Gastroesophageal sphincter (tissue), 4 donors: ENCODE results near the gene MYH11. TPM values are rescaled to one million over a fixed set of nuclear protein-coding genes. Genes with fewer than 3 reads are reported as not detected.

Experiments used
- ATAC-seq: fragments of 150-250 bp; one replicate; pipeline ENCODE4 v1.9.1; 2016; ENCODE audit warnings: mild to moderate bottlenecking, moderate library complexity
- H3K27ac ChIP-seq, 4 donors: fragments of 200-600 bp; sonication (generic) in 3 of 4; 1 replicate in 3 of 4; 2 replicates in 1 of 4; pipeline ENCODE4 v1.5.1; 2016 to 2019
- H3K27me3 ChIP-seq: fragments of 200-600 bp; sonication (generic); one replicate; pipeline ENCODE4 v1.5.1; 2019
- H3K36me3 ChIP-seq, 2 donors: fragments of 200-600 bp; sonication (generic); one replicate each; pipeline ENCODE4 v1.5.1; 2019; ENCODE audit warnings: control low read depth in 1 of 2
- H3K4me1 ChIP-seq, 3 donors: fragments of 200-600 bp; sonication (generic); 1 replicate in 2 of 3; 2 replicates in 1 of 3; pipeline ENCODE4 v1.5.1; 2016 to 2019; ENCODE audit warnings: control low read depth in 2 of 3
- H3K4me3 ChIP-seq, 2 donors: fragments of 200-600 bp; sonication (generic); one replicate each; pipeline ENCODE4 v1.5.1; 2019; ENCODE audit warnings: mild to moderate bottlenecking in 1 of 2, moderate library complexity in 1 of 2
- H3K9me3 ChIP-seq, 3 donors: fragments of 200-600 bp; sonication (generic); one replicate each; pipeline ENCODE4 v1.5.1; 2017 to 2019; ENCODE audit warnings: control low read depth in 2 of 3
- EP300 ChIP-seq: sonication (generic); formaldehyde crosslinking; IDR thresholded peaks from one replicate; pipeline ENCODE4 v1.6.1; 2017; ENCODE audit warnings: antibody characterized with exemption, mild to moderate bottlenecking
- POLR2A ChIP-seq, 2 donors: fragments of 450-650 bp; IDR thresholded peaks; one replicate each; pipeline ENCODE4 v1.6.1; 2017; ENCODE audit warnings: antibody characterized with exemption in 2 of 2, mild to moderate bottlenecking in 2 of 2, moderate library complexity in 1 of 2
- POLR2AphosphoS5 ChIP-seq: sonication (generic); formaldehyde crosslinking; IDR thresholded peaks from one replicate; pipeline ENCODE4 v1.6.1; 2017; ENCODE audit warnings: antibody characterized with exemption
- WGBS, 2 donors: methylation state at CpG; one replicate each; pipeline ENCODE4 v1.1.5; 2018; ENCODE audit warnings: low coverage in 1 of 2; 5-methylcytosine and 5-hydroxymethylcytosine counted together
- total RNA-seq, 4 donors: library from RNA; depleted of rRNA; stranded (reverse); fragments of >200 nt; gene quantifications; one replicate each; pipeline ENCODE4 v1.1.0, GENCODE V29; 2016
- TF ChIP-seq, protein P1 (sequence below), 4 experiments: fragments of 200-600 bp in 2 of 4; fragments of 450-650 bp in 2 of 4; sonication (generic) in 1 of 4; IDR thresholded peaks; one replicate each; pipeline ENCODE4 v1.5.1; 2017 to 2019; ENCODE audit warnings: antibody characterized with exemption in 4 of 4, mild to moderate bottlenecking in 2 of 4, moderate library complexity in 2 of 4

The MYH11 gene
- total RNA-seq, 4 donors from 2014 or later: 7,231 to 23,237 (median 11,307) TPM

- peaks cover 0 to 87% (median 0%) of the 10 kb centered on the region in 3 donors for H3K4me1 ChIP-seq
- peak overlapping the region in 3 of 4 donors; percentile 20 to 52 (median 39) for H3K27ac ChIP-seq
- WGBS, 2 donors: 71 to 77% methylated on average over 4 to 5 of the region's 5 CpGs
- ATAC-seq: no peak
- no peak for TF ChIP-seq EP300
- no peak for TF ChIP-seq POLR2AphosphoS5
- TF ChIP-seq, protein P1, sequence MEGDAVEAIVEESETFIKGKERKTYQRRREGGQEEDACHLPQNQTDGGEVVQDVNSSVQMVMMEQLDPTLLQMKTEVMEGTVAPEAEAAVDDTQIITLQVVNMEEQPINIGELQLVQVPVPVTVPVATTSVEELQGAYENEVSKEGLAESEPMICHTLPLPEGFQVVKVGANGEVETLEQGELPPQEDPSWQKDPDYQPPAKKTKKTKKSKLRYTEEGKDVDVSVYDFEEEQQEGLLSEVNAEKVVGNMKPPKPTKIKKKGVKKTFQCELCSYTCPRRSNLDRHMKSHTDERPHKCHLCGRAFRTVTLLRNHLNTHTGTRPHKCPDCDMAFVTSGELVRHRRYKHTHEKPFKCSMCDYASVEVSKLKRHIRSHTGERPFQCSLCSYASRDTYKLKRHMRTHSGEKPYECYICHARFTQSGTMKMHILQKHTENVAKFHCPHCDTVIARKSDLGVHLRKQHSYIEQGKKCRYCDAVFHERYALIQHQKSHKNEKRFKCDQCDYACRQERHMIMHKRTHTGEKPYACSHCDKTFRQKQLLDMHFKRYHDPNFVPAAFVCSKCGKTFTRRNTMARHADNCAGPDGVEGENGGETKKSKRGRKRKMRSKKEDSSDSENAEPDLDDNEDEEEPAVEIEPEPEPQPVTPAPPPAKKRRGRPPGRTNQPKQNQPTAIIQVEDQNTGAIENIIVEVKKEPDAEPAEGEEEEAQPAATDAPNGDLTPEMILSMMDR (IDR thresholded peaks at IDR 0.05): no peak
- no peak for TF ChIP-seq POLR2A (IDR thresholded peaks at IDR 0.05)
- no peaks in the 10 kb centered on the region for H3K27me3 ChIP-seq
- H3K36me3 ChIP-seq: peaks cover 0 to 100% of the 10 kb centered on the region in 2 donors
- H3K4me3 ChIP-seq: no peak overlapping the region
- H3K9me3 ChIP-seq: no peaks in the 10 kb centered on the region
Observed at GRCh38 chr16:15715221-15715620, 141.6 kb downstream of the MYH11 start.

GRCh38 chr16:15714393-15715172, 142.2 kb downstream of the MYH11 start:
- 43 to 68% methylated on average over 6 to 22 of the region's 29 CpGs for WGBS, 2 donors
- Histone ChIP-seq H3K9me3 (no peaks in the 10 kb centered on the region), H3K27ac (peak overlapping the region in 3 of 4 donors; percentile 20 to 52 (median 39)), H3K27me3 (no peaks in the 10 kb centered on the region), H3K36me3 (peaks cover 0 to 100% of the 10 kb centered on the region in 2 donors), H3K4me1 (peaks cover 0 to 87% (median 0%) of the 10 kb centered on the region in 3 donors), H3K4me3 (no peak overlapping the region)
- no peak for ATAC-seq
- TF ChIP-seq, protein P1 (IDR thresholded peaks at IDR 0.05): no peak
- TF ChIP-seq EP300 (no peak), POLR2AphosphoS5 (no peak), POLR2A (IDR thresholded peaks at IDR 0.05) (no peak)

DNA sequence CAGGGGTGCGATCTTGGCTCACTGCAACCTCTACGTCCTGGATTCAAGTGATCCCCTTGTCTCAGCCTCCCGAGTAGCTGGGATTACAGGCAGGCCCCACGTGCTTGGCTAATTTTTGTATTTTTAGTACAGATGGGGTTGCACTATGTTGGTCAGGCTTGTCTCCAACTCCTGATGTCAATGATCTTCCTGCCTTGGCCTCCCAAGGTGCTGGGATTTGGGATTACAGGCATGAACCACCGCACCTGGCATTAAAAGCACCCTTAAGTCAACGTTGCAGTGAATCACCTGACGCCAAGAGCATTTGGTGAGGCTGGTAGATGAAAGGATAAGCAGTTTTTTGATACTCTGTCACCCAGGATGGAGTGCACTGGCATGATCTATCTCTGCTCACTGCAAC, 147.8 kb downstream of the MYH11 start:
- TF ChIP-seq POLR2A (IDR thresholded peaks at IDR 0.05): no peak
- TF ChIP-seq, protein P1 (IDR thresholded peaks at IDR 0.05): no peak
- TF ChIP-seq POLR2AphosphoS5: no peak
- no peak for TF ChIP-seq EP300
- no peaks in the 10 kb centered on the region for H3K27me3 ChIP-seq
- peaks cover 0 to 87% (median 0%) of the 10 kb centered on the region in 3 donors for H3K4me1 ChIP-seq
- peaks cover 0 to 97% of the 10 kb centered on the region in 2 donors for H3K36me3 ChIP-seq
- no peaks in the 10 kb centered on the region for H3K9me3 ChIP-seq
- peak overlapping the region in 3 of 4 donors; percentile 61 to 74 (median 71) for H3K27ac ChIP-seq
- ATAC-seq: no peak
- H3K4me3 ChIP-seq: no peak overlapping the region
- 45 to 63% methylated on average over 5 to 6 of the region's 7 CpGs for WGBS, 2 donors

- Histone ChIP-seq H3K9me3 (no peaks in the 10 kb centered on the region), H3K27ac (peak overlapping the region in 3 of 4 donors; percentile 61 to 74 (median 71)), H3K36me3 (peaks cover 0 to 97% of the 10 kb centered on the region in 2 donors), H3K4me3 (no peak overlapping the region), H3K27me3 (no peaks in the 10 kb centered on the region), H3K4me1 (peaks cover 0 to 80% (median 0%) of the 10 kb centered on the region in 3 donors)
- WGBS, 2 donors: 40% methylated on average over 4 of the region's 12 CpGs; no CpG with 5 or more reads in 1 of the 2 donors
- no peak for TF ChIP-seq POLR2AphosphoS5
- TF ChIP-seq POLR2A (IDR thresholded peaks at IDR 0.05): peak in 1 of 2 donors; percentile 14
- TF ChIP-seq EP300: no peak
- TF ChIP-seq, protein P1 (IDR thresholded peaks at IDR 0.05): no peak
- ATAC-seq: no peak
Observed at GRCh38 chr16:15708096-15708495, 148.7 kb downstream of the MYH11 start.
